HG02840 (cell line): ENCODE measurements around the gene MED22.
"Not testable (repeated sequence)": the region's sequence is repeated elsewhere in the genome, so short reads cannot be mapped to it uniquely, and the experiment has no call there.

Experiments used
- ATAC-seq: cut with Tn5 transposase; IDR thresholded peaks from one replicate; pipeline ENCODE4 v1.9.1; 2021; ENCODE audit warnings: mild to moderate bottlenecking, moderate library complexity, moderate number of reproducible peaks; ENCODE audit not compliant: unreplicated experiment, low FRiP score

MED22 gene

GRCh38 chr9:133340916-133341315 is 7.0 kb downstream of the MED22 start:
- no peak for ATAC-seq

- ATAC-seq: no peak
Measured at GRCh38 chr9:133340256-133340655, 7.7 kb downstream of the MED22 start.

GRCh38 chr9:133339641-133340040 is 8.3 kb downstream of the MED22 start:
- ATAC-seq: no peak

- ATAC-seq: peak; percentile 68
Measured at GRCh38 chr9:133335924-133336811, 11.8 kb downstream of the MED22 start, which contains the start of gene SURF6. Gene SURF6, minus strand, starts transcription at chr9:133336188. Its CDS starts 56 bp downstream, at chr9:133336132.

- not testable (repeated sequence) for ATAC-seq
Measured at GRCh38 chr9:133334888-133335287, 13.0 kb downstream of the MED22 start.

- ATAC-seq: no peak
Measured at GRCh38 chr9:133334161-133334560, 13.8 kb downstream of the MED22 start.

GRCh38 chr9:133333566-133333965 is 14.4 kb downstream of the MED22 start:
- ATAC-seq: no peak

GRCh38 chr9:133333011-133333410 is 14.9 kb downstream of the MED22 start:
- no peak for ATAC-seq

GRCh38 chr9:133332381-133332730 is 15.6 kb downstream of the MED22 start:
- no peak for ATAC-seq

GRCh38 chr9:133331641-133332380 is 16.1 kb downstream of the MED22 start:
- no peak for ATAC-seq

- no peak for ATAC-seq
Measured at GRCh38 chr9:133331221-133331620, 16.7 kb downstream of the MED22 start.

- not testable (repeated sequence) for ATAC-seq
Measured at GRCh38 chr9:133329306-133330156, 18.4 kb downstream of the MED22 start.

GRCh38 chr9:133327834-133328484 is 20.0 kb downstream of the MED22 start:
- no peak for ATAC-seq

- not testable (repeated sequence) for ATAC-seq
Measured at GRCh38 chr9:133327021-133327420, 20.9 kb downstream of the MED22 start.

GRCh38 chr9:133323991-133324703 is 23.8 kb downstream of the MED22 start:
- no peak for ATAC-seq

- ATAC-seq: no peak
Measured at GRCh38 chr9:133323211-133323610, 24.7 kb downstream of the MED22 start.

- no peak for ATAC-seq
Measured at GRCh38 chr9:133322701-133323100, 25.2 kb downstream of the MED22 start.

- ATAC-seq: no peak
Measured at GRCh38 chr9:133321411-133321935, 26.5 kb downstream of the MED22 start.

GRCh38 chr9:133320421-133320881 is 27.5 kb downstream of the MED22 start:
- ATAC-seq: no peak
